Kidney epithelial cell (primary cell): ENCODE results near the gene SND1. TPM values are rescaled to one million over a fixed set of nuclear protein-coding genes. Genes with fewer than 3 reads are reported as not detected.
A peak's percentile ranks its signal among the peaks of the same experiment; 100 is the strongest.

Source experiments
- DNase-seq: peaks from one replicate; pipeline ENCODE4 v3.0.0-alpha.2; 2010; ENCODE audit warnings: low read depth
- H3K27me3 ChIP-seq: 2 replicates; pipeline ENCODE4 v1.6.0; 2011; ENCODE audit warnings: low read length; ENCODE audit not compliant: control insufficient read depth, insufficient read depth
- H3K36me3 ChIP-seq: 2 replicates; pipeline ENCODE4 v1.5.1; 2011; ENCODE audit warnings: low read length; ENCODE audit not compliant: control insufficient read depth, insufficient read depth
- H3K4me3 ChIP-seq: 2 replicates; pipeline ENCODE4 v1.5.1; 2011; ENCODE audit warnings: low read depth, mild to moderate bottlenecking, control low read depth, low read length
- total RNA-seq: library from RNA; depleted of rRNA; stranded (reverse); fragments of >200 nt; gene quantifications from 2 replicates; pipeline ENCODE4 v1.2.3, GENCODE V29; 2015
- TF ChIP-seq, protein P1 (sequence below): IDR thresholded peaks from 2 replicates; pipeline ENCODE4 v1.5.1; 2011; ENCODE audit warnings: mild to moderate bottlenecking, moderate library complexity, low read length, control low read depth, inconsistent platforms; ENCODE audit not compliant: insufficient read depth, poor library complexity, severe bottlenecking

The SND1 gene
- total RNA-seq, 1 donor from 2014 or later, result 257 TPM

DNA sequence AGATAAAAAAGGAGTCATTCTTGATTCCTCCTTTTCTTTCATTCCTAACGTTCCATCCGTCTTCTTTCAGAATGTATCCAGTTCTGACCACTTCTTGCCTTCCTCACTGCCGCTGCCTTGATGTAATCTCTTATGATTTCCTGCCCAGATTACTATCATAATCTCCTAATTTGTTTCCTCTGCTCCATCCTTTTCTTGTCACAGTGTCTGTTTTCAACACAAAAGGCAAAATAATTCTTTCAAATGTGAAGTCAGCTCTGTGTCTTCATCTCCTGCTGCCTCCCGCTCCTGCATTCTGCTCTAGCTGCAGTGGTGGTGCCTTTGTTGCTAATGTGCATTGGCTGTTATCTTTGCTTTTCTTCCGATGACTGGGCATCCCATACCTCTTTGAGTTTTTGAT lies 150.9 kb downstream of the SND1 start:
- TF ChIP-seq, protein P1, sequence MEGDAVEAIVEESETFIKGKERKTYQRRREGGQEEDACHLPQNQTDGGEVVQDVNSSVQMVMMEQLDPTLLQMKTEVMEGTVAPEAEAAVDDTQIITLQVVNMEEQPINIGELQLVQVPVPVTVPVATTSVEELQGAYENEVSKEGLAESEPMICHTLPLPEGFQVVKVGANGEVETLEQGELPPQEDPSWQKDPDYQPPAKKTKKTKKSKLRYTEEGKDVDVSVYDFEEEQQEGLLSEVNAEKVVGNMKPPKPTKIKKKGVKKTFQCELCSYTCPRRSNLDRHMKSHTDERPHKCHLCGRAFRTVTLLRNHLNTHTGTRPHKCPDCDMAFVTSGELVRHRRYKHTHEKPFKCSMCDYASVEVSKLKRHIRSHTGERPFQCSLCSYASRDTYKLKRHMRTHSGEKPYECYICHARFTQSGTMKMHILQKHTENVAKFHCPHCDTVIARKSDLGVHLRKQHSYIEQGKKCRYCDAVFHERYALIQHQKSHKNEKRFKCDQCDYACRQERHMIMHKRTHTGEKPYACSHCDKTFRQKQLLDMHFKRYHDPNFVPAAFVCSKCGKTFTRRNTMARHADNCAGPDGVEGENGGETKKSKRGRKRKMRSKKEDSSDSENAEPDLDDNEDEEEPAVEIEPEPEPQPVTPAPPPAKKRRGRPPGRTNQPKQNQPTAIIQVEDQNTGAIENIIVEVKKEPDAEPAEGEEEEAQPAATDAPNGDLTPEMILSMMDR, result no peak

DNA sequence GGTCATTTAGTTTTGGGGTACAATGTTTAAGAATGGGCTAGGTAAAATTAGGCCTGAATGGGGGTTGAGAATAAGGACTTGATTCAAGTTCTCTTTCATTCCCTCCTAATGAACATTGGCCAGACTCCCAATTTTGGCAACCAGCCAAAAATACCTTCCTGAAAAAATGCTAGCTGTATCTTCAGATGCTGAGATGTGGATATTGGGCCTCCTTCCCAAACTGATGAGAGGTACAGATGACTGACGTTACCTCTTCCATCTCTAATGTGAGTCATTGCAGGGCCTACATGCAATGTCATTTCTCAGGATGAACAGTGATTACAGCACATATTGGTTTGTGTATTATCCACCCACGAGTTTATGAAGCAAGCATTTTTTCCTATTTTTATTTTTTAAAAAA lies 151.6 kb downstream of the SND1 start:
- TF ChIP-seq, protein P1, result no peak
- Histone ChIP-seq H3K4me3 (no peak overlapping the region), H3K36me3 (no peaks in the 10 kb centered on the region), H3K27me3 (no peaks in the 10 kb centered on the region)
- DNase-seq, result no peak

More for the DNA sequence above, 150.9 kb downstream of the SND1 start:
- no peak for DNase-seq
- Histone ChIP-seq H3K27me3 (no peaks in the 10 kb centered on the region), H3K4me3 (no peak overlapping the region), H3K36me3 (no peaks in the 10 kb centered on the region)

DNA sequence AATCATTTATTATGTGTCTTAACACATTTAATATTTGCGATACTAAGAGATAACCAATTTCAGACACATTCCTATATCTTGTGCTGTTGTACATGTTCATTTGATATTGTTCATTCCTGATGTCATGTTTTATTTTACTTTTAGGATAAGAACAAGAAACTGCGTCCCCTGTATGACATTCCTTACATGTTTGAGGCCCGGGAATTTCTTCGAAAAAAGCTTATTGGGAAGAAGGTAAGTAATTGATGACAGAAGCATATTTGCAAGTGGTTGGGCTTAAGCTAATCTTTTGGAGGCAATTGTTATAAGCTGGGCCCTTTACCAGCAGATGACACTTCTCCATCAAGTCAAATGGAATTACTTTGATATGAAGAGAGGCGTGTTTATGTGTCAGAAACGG lies 155.3 kb downstream of the SND1 start:
- Histone ChIP-seq H3K27me3 (no peaks in the 10 kb centered on the region), H3K36me3 (no peaks in the 10 kb centered on the region), H3K4me3 (no peak overlapping the region)
- DNase-seq, result no peak
- TF ChIP-seq, protein P1, result no peak

DNA sequence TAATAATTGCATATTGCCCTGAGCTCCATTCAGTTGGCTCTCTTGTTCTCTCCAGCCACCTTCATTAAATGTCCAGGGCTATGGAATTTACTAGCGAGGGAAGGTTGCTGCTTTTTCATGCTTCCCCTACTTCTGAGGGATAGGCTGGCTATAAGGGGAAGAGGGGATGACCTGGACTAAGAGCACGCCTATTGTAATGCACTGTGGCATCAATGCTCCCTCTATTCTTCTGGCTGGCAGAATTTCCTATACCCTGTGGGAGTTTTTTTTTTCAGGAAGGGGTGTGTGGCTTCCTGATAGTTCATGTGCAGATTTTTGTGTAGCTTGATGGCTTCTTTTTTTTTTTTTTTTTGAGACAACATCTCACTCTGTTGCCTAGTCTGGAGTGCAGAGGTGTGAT lies 155.8 kb downstream of the SND1 start:
- Histone ChIP-seq H3K4me3 (no peak overlapping the region), H3K27me3 (no peaks in the 10 kb centered on the region), H3K36me3 (no peaks in the 10 kb centered on the region)
- DNase-seq, result no peak
- TF ChIP-seq, protein P1, result no peak

DNA sequence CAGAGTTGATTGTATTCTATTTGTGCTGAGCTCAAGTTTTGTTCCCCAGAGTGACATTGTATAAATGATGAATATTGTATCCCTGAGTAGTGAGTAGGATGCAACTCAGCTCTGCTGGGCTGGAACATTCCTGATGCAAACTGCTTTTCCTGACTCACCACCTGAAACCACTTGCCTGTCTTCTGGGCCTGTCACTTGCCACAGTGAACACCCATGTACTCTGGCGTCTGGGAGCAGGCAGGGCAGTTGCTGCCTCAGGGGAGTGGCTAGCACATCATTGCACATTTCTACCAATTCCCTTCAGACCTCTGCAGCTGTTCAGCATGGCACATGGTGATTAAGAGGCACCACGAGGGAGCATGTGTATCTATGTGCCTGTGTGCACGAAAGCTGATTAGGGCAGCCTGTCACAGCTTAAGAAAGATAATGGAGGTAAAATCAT lies 157.3 kb downstream of the SND1 start:
- H3K4me3 ChIP-seq, result no peak overlapping the region
- DNase-seq, result peak; percentile 72
- H3K27me3 ChIP-seq, result no peaks in the 10 kb centered on the region
- no peaks in the 10 kb centered on the region for H3K36me3 ChIP-seq
- TF ChIP-seq, protein P1, result no peak

DNA sequence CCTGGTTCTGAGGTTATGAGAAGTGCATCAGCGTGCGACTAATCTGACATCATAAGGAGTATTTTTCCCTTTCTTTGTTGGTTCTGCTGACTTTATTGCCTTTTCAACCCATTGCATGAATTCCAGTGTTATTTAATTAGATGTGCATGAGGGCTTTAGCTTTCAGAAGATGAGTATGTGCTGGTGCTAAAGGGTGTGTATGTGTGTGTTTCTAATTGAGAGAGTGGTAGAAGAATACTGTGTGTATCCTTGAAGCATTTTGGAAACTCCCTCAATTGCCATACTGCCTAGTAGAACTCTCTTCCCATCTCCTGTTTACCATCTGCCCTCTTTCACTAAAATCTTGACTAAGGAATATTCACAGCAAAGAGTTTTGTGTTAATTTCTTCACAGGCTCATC lies 158.1 kb downstream of the SND1 start:
- TF ChIP-seq, protein P1, result no peak
- no peaks in the 10 kb centered on the region for H3K27me3 ChIP-seq
- no peak overlapping the region for H3K4me3 ChIP-seq
- H3K36me3 ChIP-seq, result no peaks in the 10 kb centered on the region
- DNase-seq, result no peak
